ENCODE results near the gene KDM2A.

KDM2A gene

GRCh38 chr11:67118801-67119584, at the start of gene KDM2A:
Gene KDM2A (plus strand): TSS chr11:67119263. CDS start chr11:67121317, 2,054 bp downstream.
- DNase-seq (ENCODE audit: low read depth in 2 of 2) = peak; percentile 95 to 99

- peak; percentile 25 to 54 for DNase-seq (ENCODE audit: low read depth in 2 of 2)
These were observed 47.4 kb upstream of the KDM2A start for GRCh38 chr11:67071420-67072284.

GRCh38 chr11:67072295-67072694, 46.8 kb upstream of the KDM2A start:
- DNase-seq (ENCODE audit: low read depth in 2 of 2) = no peak

GRCh38 chr11:67073908-67074307, 45.2 kb upstream of the KDM2A start:
- no peak for DNase-seq (ENCODE audit: low read depth in 2 of 2)

GRCh38 chr11:67076202-67076601, 42.9 kb upstream of the KDM2A start:
- DNase-seq (ENCODE audit: low read depth in 2 of 2) = no peak

GRCh38 chr11:67079065-67079705, 39.9 kb upstream of the KDM2A start:
- no peak for DNase-seq (ENCODE audit: low read depth in 2 of 2)

- no peak for DNase-seq (ENCODE audit: low read depth in 2 of 2)
These were observed 36.8 kb upstream of the KDM2A start for GRCh38 chr11:67082071-67082791.

- DNase-seq (ENCODE audit: low read depth in 2 of 2) = no peak
These were observed 35.2 kb upstream of the KDM2A start for GRCh38 chr11:67083786-67084366.

GRCh38 chr11:67085617-67086016, 33.4 kb upstream of the KDM2A start:
- DNase-seq (ENCODE audit: low read depth in 2 of 2) = no peak

GRCh38 chr11:67090717-67091116, 28.3 kb upstream of the KDM2A start:
- DNase-seq (ENCODE audit: low read depth in 2 of 2) = no peak

GRCh38 chr11:67095214-67095507, 23.9 kb upstream of the KDM2A start:
- DNase-seq (ENCODE audit: low read depth in 2 of 2) = no peak

- no peak for DNase-seq (ENCODE audit: low read depth in 2 of 2)
These were observed 20.1 kb upstream of the KDM2A start for GRCh38 chr11:67098799-67099429.

GRCh38 chr11:67099831-67100324, 19.2 kb upstream of the KDM2A start:
- no peak for DNase-seq (ENCODE audit: low read depth in 2 of 2)

GRCh38 chr11:67102664-67103063, 16.4 kb upstream of the KDM2A start:
- DNase-seq (ENCODE audit: low read depth in 2 of 2) = no peak

GRCh38 chr11:67105964-67106363, 13.1 kb upstream of the KDM2A start:
- DNase-seq (ENCODE audit: low read depth in 2 of 2) = no peak

GRCh38 chr11:67111261-67111660, 7.8 kb upstream of the KDM2A start:
- DNase-seq (ENCODE audit: low read depth in 2 of 2) = no peak

- no peak for DNase-seq (ENCODE audit: low read depth in 2 of 2)
These were observed 5.8 kb upstream of the KDM2A start for GRCh38 chr11:67113231-67113721.

GRCh38 chr11:67114275-67114896, 4.7 kb upstream of the KDM2A start:
- DNase-seq (ENCODE audit: low read depth in 2 of 2) = no peak

- no peak for DNase-seq (ENCODE audit: low read depth in 2 of 2)
These were observed 2.3 kb upstream of the KDM2A start for GRCh38 chr11:67116758-67117105.

- DNase-seq (ENCODE audit: low read depth in 2 of 2) = no peak
These were observed 1.9 kb upstream of the KDM2A start for GRCh38 chr11:67117176-67117575.

Measured in stimulated activated CD4-positive, alpha-beta T cell treated with anti-CD3 and anti-CD28 coated beads, Interleukin-1b, Interleukin-23, amount 100 ng/mL, for 1 hour (primary cell).